ENCODE data around the gene CCNG2. TPM values are rescaled to one million over a fixed set of nuclear protein-coding genes. Genes with fewer than 3 reads are reported as not detected.

The CCNG2 gene
- total and polyA plus RNA-seq, 11 donors: 2.4 to 18.7 (median 5.7) TPM

GRCh38 chr4:77178560-77178959 is 21.6 kb downstream of the CCNG2 start:
- no peaks in the 10 kb centered on the region for H3K36me3 ChIP-seq
- no peak overlapping the region for H3K27ac ChIP-seq
- H3K4me1 ChIP-seq: peaks cover 0 to 3% (median 0%) of the 10 kb centered on the region in 12 donors
- H3K27me3 ChIP-seq: no peaks in the 10 kb centered on the region
- TF ChIP-seq CTCF (IDR thresholded peaks at IDR 0.05) (no peak), POLR2A (IDR thresholded peaks at IDR 0.05) (no peak)
- DNase-seq (no peak), ATAC-seq (no peak)
- H3K9me3 ChIP-seq: no peaks in the 10 kb centered on the region
- H3K4me3 ChIP-seq: no peak overlapping the region
- intact Hi-C loops (cut with DNase I): no loop called here
- WGBS, 4 donors: 70 to 89% (median 81%) methylated on average over 2 of the region's 2 CpGs

- H3K27ac ChIP-seq: no peak overlapping the region
- no peak for TF ChIP-seq POLR2A (IDR thresholded peaks at IDR 0.05)
- no peak for TF ChIP-seq CTCF (IDR thresholded peaks at IDR 0.05)
- H3K4me1 ChIP-seq: peaks cover 0 to 5% (median 0%) of the 10 kb centered on the region in 12 donors
- no peaks in the 10 kb centered on the region for H3K27me3 ChIP-seq
- no peak overlapping the region for H3K4me3 ChIP-seq
- H3K36me3 ChIP-seq: no peaks in the 10 kb centered on the region
- intact Hi-C loops (cut with DNase I): no loop called here
- ATAC-seq: no peak
- H3K9me3 ChIP-seq: no peaks in the 10 kb centered on the region
- DNase-seq: no peak
These were observed 22.5 kb downstream of the CCNG2 start for GRCh38 chr4:77179519-77179918.

- Histone ChIP-seq H3K9me3 (no peaks in the 10 kb centered on the region), H3K36me3 (no peaks in the 10 kb centered on the region), H3K4me1 (peaks cover 0 to 8% (median 0%) of the 10 kb centered on the region in 12 donors), H3K27me3 (no peaks in the 10 kb centered on the region), H3K27ac (no peak overlapping the region), H3K4me3 (no peak overlapping the region)
- no peak for DNase-seq
- ATAC-seq: no peak
- intact Hi-C loops (cut with DNase I): no loop called here
- no peak for TF ChIP-seq CTCF (IDR thresholded peaks at IDR 0.05)
- TF ChIP-seq POLR2A (IDR thresholded peaks at IDR 0.05): no peak
- 77 to 96% (median 85%) methylated on average over 4 of the region's 4 CpGs for WGBS, 4 donors
These were observed 24.7 kb downstream of the CCNG2 start for GRCh38 chr4:77181720-77182119.

GRCh38 chr4:77183777-77184420 is 26.9 kb downstream of the CCNG2 start:
- intact Hi-C loops (cut with DNase I): no loop called here
- Histone ChIP-seq H3K27me3 (no peaks in the 10 kb centered on the region), H3K36me3 (no peaks in the 10 kb centered on the region), H3K27ac (peak overlapping the region in 3 of 12 donors; percentile 6 to 47 (median 16)), H3K4me3 (no peak overlapping the region), H3K4me1 (peaks cover 0 to 8% (median 0%) of the 10 kb centered on the region in 12 donors), H3K9me3 (no peaks in the 10 kb centered on the region)
- TF ChIP-seq POLR2A (IDR thresholded peaks at IDR 0.05): no peak
- no peak for TF ChIP-seq CTCF (IDR thresholded peaks at IDR 0.05)
- WGBS, 4 donors: 84 to 88% (median 85%) methylated on average over 6 of the region's 6 CpGs
- ATAC-seq: peak in 1 of 4 donors; percentile 12
- DNase-seq: no peak
